Panc1 (cell line): ENCODE data around the gene ASPHD2.

Source experiments
- CTCF ChIP-seq: fragments of 450-650 bp; IDR thresholded peaks from 2 replicates; pipeline ENCODE4 v1.5.1; 2017; ENCODE audit warnings: mild to moderate bottlenecking
- POLR2AphosphoS5 ChIP-seq: IDR thresholded peaks from 2 replicates; pipeline ENCODE4 v1.6.1; 2012; ENCODE audit warnings: mild to moderate bottlenecking, low read depth, low read length, moderate library complexity
- TCF7L2 ChIP-seq: IDR thresholded peaks from 2 replicates; pipeline ENCODE4 v1.6.1; 2011; ENCODE audit warnings: mild to moderate bottlenecking, low read depth, low read length, inconsistent platforms

DNA sequence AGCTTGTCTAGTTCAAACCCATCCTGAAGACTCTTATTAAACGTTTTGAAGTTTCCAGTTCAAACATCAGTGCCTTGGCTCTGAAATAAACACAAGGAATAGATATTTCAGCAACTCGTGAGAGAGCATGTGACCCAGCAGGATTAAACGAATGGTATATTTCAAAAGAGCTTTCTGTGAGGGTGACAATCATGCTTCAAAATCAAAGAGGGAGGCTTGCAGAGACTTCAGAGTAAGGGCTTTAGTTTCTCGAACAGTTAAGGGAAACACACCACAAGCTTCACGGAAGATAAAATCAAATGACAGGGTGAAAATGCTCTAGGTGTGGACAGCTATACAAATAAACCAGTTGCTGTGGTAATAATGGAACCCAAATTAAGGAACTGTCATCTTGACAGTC lies 53.1 kb downstream of the ASPHD2 start:
- no peak for TF ChIP-seq CTCF
- TF ChIP-seq POLR2AphosphoS5 = no peak
- TF ChIP-seq TCF7L2 = no peak
